ENCODE measurements around the gene OOSP2. TPM values are rescaled to one million over a fixed set of nuclear protein-coding genes. Genes with fewer than 3 reads are reported as not detected.
"Not testable (repeated sequence)": the region's sequence is repeated elsewhere in the genome, so short reads cannot be mapped to it uniquely, and the experiment has no call there.

OOSP2 gene
- total and polyA plus RNA-seq, 2 donors (not counting 1 experiment from before 2014, with no cell fraction given) = not detected

DNA sequence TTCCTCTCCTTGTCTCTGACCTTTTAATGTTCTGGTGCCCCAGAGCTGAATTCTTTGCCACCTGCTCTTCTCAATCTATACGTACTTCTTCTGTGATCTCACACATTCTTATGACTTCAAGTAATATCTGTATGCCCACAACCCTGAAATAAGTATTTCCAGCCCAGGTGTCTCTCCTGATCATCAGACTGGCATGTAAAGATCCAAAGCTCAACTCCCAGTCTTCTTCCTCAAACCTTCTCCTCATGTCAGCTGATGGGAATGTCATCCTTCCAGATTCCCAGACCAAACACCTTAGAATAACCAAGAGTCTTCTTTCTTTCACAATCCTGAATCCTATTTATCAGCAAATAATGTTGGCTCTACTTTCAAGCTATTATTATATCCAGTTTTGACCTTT, 25.6 kb downstream of the OOSP2 start:
- no peak overlapping the region for H2AFZ ChIP-seq (ENCODE audit: low read length)
- no peaks in the 10 kb centered on the region for H4K20me1 ChIP-seq (ENCODE audit: control insufficient read depth, extremely low read depth, insufficient read depth, low read length)
- no peaks in the 10 kb centered on the region for H3K36me3 ChIP-seq (ENCODE audit: control insufficient read depth, insufficient read depth, low read length)
- no peak overlapping the region for H3K4me3 ChIP-seq (replicated peaks in 1 of 4; ENCODE audit: control extremely low read depth in 1 of 4, insufficient read depth in 1 of 4, low read depth in 3 of 4, low read length in 4 of 4)
- H3K27me3 ChIP-seq (ENCODE audit: control insufficient read depth, insufficient read depth, low read length) = no peaks in the 10 kb centered on the region
- DNase-seq (ENCODE audit: low read depth in 2 of 2) = no peak
- no peaks in the 10 kb centered on the region for H3K9me3 ChIP-seq (ENCODE audit: control insufficient read depth, insufficient read depth, low read depth, low read length)
- H3K4me2 ChIP-seq (ENCODE audit: extremely low read depth, insufficient read depth, low read length) = no peak overlapping the region
- H3K9ac ChIP-seq (ENCODE audit: insufficient read depth, low read length) = no peak overlapping the region
- no peak for TF ChIP-seq EZH2 (IDR thresholded peaks at IDR 0.05; ENCODE audit: low read length, missing control alignments)
- TF ChIP-seq, protein P1, sequence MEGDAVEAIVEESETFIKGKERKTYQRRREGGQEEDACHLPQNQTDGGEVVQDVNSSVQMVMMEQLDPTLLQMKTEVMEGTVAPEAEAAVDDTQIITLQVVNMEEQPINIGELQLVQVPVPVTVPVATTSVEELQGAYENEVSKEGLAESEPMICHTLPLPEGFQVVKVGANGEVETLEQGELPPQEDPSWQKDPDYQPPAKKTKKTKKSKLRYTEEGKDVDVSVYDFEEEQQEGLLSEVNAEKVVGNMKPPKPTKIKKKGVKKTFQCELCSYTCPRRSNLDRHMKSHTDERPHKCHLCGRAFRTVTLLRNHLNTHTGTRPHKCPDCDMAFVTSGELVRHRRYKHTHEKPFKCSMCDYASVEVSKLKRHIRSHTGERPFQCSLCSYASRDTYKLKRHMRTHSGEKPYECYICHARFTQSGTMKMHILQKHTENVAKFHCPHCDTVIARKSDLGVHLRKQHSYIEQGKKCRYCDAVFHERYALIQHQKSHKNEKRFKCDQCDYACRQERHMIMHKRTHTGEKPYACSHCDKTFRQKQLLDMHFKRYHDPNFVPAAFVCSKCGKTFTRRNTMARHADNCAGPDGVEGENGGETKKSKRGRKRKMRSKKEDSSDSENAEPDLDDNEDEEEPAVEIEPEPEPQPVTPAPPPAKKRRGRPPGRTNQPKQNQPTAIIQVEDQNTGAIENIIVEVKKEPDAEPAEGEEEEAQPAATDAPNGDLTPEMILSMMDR (conservative IDR thresholded peaks at IDR 0.05 in 1 of 2, IDR thresholded peaks at IDR 0.05 in 1 of 2; ENCODE audit: low read depth in 1 of 2, low read length in 2 of 2) = no peak
- no peaks in the 10 kb centered on the region for H3K4me1 ChIP-seq (ENCODE audit: control insufficient read depth, extremely low read depth, insufficient read depth, low read length)
- H3K27ac ChIP-seq (ENCODE audit: insufficient read depth, low read length) = no peak overlapping the region
- no peaks in the 10 kb centered on the region for H3K79me2 ChIP-seq (ENCODE audit: control insufficient read depth, insufficient read depth, low read length)

DNA sequence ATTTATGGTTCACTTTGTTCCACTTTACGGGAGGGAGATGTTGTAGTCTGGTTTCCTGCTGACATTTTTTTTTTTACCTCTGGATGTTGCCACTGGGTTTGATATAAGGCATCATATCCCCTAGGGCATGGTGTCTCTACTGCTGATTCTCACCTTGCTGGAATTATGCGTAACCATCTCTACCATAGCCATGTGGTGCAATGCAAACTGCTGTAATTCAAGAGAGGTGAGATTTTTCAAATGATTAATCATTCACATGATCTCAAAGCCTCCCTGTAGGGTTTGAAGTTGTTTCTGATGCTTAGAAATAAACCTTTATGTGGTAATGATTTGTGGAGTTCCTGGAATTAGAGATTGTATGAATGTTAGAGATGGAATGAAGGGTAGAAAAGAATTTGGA, 29.2 kb downstream of the OOSP2 start:
- H3K9ac ChIP-seq (ENCODE audit: insufficient read depth, low read length) = no peak overlapping the region
- H3K9me3 ChIP-seq (ENCODE audit: control insufficient read depth, insufficient read depth, low read depth, low read length) = no peaks in the 10 kb centered on the region
- H3K36me3 ChIP-seq (ENCODE audit: control insufficient read depth, insufficient read depth, low read length) = no peaks in the 10 kb centered on the region
- H3K4me1 ChIP-seq (ENCODE audit: control insufficient read depth, extremely low read depth, insufficient read depth, low read length) = no peaks in the 10 kb centered on the region
- no peaks in the 10 kb centered on the region for H3K79me2 ChIP-seq (ENCODE audit: control insufficient read depth, insufficient read depth, low read length)
- no peaks in the 10 kb centered on the region for H3K27me3 ChIP-seq (ENCODE audit: control insufficient read depth, insufficient read depth, low read length)
- no peak overlapping the region for H3K4me3 ChIP-seq (replicated peaks in 1 of 4; ENCODE audit: control extremely low read depth in 1 of 4, insufficient read depth in 1 of 4, low read depth in 3 of 4, low read length in 4 of 4)
- no peak overlapping the region for H3K4me2 ChIP-seq (ENCODE audit: extremely low read depth, insufficient read depth, low read length)
- no peak for DNase-seq (ENCODE audit: low read depth in 2 of 2)
- H4K20me1 ChIP-seq (ENCODE audit: control insufficient read depth, extremely low read depth, insufficient read depth, low read length) = no peaks in the 10 kb centered on the region
- TF ChIP-seq, protein P1 (conservative IDR thresholded peaks at IDR 0.05 in 1 of 2, IDR thresholded peaks at IDR 0.05 in 1 of 2; ENCODE audit: low read depth in 1 of 2, low read length in 2 of 2) = no peak
- TF ChIP-seq EZH2 (IDR thresholded peaks at IDR 0.05; ENCODE audit: low read length, missing control alignments) = no peak
- no peak overlapping the region for H2AFZ ChIP-seq (ENCODE audit: low read length)
- H3K27ac ChIP-seq (ENCODE audit: insufficient read depth, low read length) = no peak overlapping the region

DNA sequence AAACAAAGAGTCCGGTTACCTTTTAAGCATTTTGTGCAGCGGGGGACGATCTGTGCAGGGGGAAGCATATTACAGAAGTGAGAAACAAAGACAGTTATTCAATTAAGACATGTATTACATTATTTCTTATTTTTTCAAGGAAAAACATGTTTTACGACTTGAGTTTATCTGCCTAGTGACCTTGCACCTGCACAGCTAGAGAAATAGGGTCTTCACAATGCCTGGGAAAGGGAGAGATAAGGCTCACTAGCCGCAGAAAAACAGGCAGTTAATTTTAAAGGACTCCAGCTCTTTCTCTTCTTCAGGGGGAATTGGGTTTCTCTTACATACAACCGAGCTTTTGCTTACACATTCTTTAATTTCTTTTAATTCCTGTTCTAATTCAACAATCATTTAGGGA, 31.4 kb downstream of the OOSP2 start:
- H4K20me1 ChIP-seq (ENCODE audit: control insufficient read depth, extremely low read depth, insufficient read depth, low read length); H3K9ac ChIP-seq (ENCODE audit: insufficient read depth, low read length); H3K4me3 ChIP-seq (replicated peaks in 1 of 4; ENCODE audit: control extremely low read depth in 1 of 4, insufficient read depth in 1 of 4, low read depth in 3 of 4, low read length in 4 of 4); H3K27me3 ChIP-seq (ENCODE audit: control insufficient read depth, insufficient read depth, low read length); H3K79me2 ChIP-seq (ENCODE audit: control insufficient read depth, insufficient read depth, low read length); H2AFZ ChIP-seq (ENCODE audit: low read length); DNase-seq (ENCODE audit: low read depth in 2 of 2); H3K9me3 ChIP-seq (ENCODE audit: control insufficient read depth, insufficient read depth, low read depth, low read length); H3K4me2 ChIP-seq (ENCODE audit: extremely low read depth, insufficient read depth, low read length); H3K4me1 ChIP-seq (ENCODE audit: control insufficient read depth, extremely low read depth, insufficient read depth, low read length); H3K36me3 ChIP-seq (ENCODE audit: control insufficient read depth, insufficient read depth, low read length); H3K27ac ChIP-seq (ENCODE audit: insufficient read depth, low read length): not testable (repeated sequence)
